Right lobe of liver (tissue), 6 donors: ENCODE measurements around the gene CFAP70. TPM values are rescaled to one million over a fixed set of nuclear protein-coding genes. Genes with fewer than 3 reads are reported as not detected.
"Not testable (repeated sequence)": the region's sequence is repeated elsewhere in the genome, so short reads cannot be mapped to it uniquely, and the experiment has no call there.

Experiments used
- ATAC-seq, 4 donors: fragments of 200-7000 bp; cut with Tn5 transposase; one replicate each; pipeline ENCODE4 v1.9.1; 2020; ENCODE audit warnings: mild to moderate bottlenecking in 4 of 4, moderate library complexity in 4 of 4
- DNase-seq, 3 donors: peaks; one replicate each; pipeline ENCODE4 v3.0.0-alpha.2; 2020
- H3K27ac ChIP-seq, 3 donors: fragments of 200-600 bp; one replicate each; pipeline ENCODE4 v1.8.0; 2022
- H3K27me3 ChIP-seq, 2 donors: fragments of 200-600 bp; one replicate each; pipeline ENCODE4 v1.8.0; 2022
- H3K36me3 ChIP-seq, 4 donors: fragments of 200-600 bp; sonication (generic) in 1 of 4; one replicate each; pipeline versions ENCODE4 v1.5.1 to v1.8.0; 2017 to 2022; ENCODE audit warnings: control low read depth in 1 of 4
- H3K4me1 ChIP-seq, 4 donors: fragments of 200-600 bp; sonication (generic) in 1 of 4; one replicate each; pipeline versions ENCODE4 v1.5.1 to v1.8.0; 2017 to 2022; ENCODE audit warnings: control low read depth in 1 of 4
- H3K4me3 ChIP-seq, 3 donors: fragments of 200-600 bp; one replicate each; pipeline ENCODE4 v1.8.0; 2022
- H3K9me3 ChIP-seq, 4 donors: fragments of 200-600 bp; sonication (generic) in 1 of 4; one replicate each; pipeline versions ENCODE4 v1.5.1 to v1.8.0; 2017 to 2022; ENCODE audit warnings: control low read depth in 1 of 4
- POLR2A ChIP-seq: fragments of 450-650 bp; IDR thresholded peaks from one replicate; pipeline ENCODE4 v1.6.1; 2017; ENCODE audit warnings: antibody characterized with exemption, mild to moderate bottlenecking
- WGBS: methylation state at CpG from one replicate; pipeline ENCODE4 v1.1.6; 2018; ENCODE audit warnings: low coverage, low lambda C conversion rate; ENCODE audit not compliant: insufficient coverage; ENCODE audit errors: missing lambda C conversion rate; 5-methylcytosine and 5-hydroxymethylcytosine counted together
- intact Hi-C, 2 donors: fragments of 100-400 bp; cut with DNase I; formaldehyde crosslinking; loops; one replicate each; pipeline versions ENCODE4 v1.11.2 to v1.14.1; 2022
- total RNA-seq, 6 experiments: library from RNA; depleted of rRNA in 2 of 6; stranded (reverse); fragments of >200 nt in 2 of 6; fragmentation: NEBNext Ultra II Directional in 3 of 6; extraction: Animal tissue kit (Norgen Biotek cat#: 25700) in 3 of 6; gene quantifications; one replicate each; pipeline versions ENCODE4 v1.1.0 to v1.2.4, GENCODE V29; 2016 to 2023
- TF ChIP-seq, protein P1 (sequence below), 4 donors: fragments of 200-600 bp in 3 of 4; fragments of 450-650 bp in 1 of 4; IDR thresholded peaks; one replicate each; pipeline versions ENCODE4 v1.5.1 to v1.8.0; 2016 to 2022; ENCODE audit warnings: antibody characterized with exemption in 4 of 4, mild to moderate bottlenecking in 2 of 4
- donor health status: DM: no; HTN: yes; CAD: no.
- donor health status: DM: no; HTN: no; CAD: no.
- donor health status: DM: no; HTN: no; CAD: no.
- donor health status: DM: no; HTN: yes; CAD: no.
- donor health status: DM: no; HTN: yes; CAD: no.

CFAP70 gene
- total RNA-seq, 6 experiments from 2014 or later = 0.98 to 2.6 (median 1.4) TPM

GRCh38 chr10:73262880-73263555 is 95.6 kb downstream of the CFAP70 start:
- intact Hi-C loops = no loop called here
- DNase-seq (no peak), ATAC-seq (no peak)
- H3K9me3 ChIP-seq = no peaks in the 10 kb centered on the region
- TF ChIP-seq, protein P1, sequence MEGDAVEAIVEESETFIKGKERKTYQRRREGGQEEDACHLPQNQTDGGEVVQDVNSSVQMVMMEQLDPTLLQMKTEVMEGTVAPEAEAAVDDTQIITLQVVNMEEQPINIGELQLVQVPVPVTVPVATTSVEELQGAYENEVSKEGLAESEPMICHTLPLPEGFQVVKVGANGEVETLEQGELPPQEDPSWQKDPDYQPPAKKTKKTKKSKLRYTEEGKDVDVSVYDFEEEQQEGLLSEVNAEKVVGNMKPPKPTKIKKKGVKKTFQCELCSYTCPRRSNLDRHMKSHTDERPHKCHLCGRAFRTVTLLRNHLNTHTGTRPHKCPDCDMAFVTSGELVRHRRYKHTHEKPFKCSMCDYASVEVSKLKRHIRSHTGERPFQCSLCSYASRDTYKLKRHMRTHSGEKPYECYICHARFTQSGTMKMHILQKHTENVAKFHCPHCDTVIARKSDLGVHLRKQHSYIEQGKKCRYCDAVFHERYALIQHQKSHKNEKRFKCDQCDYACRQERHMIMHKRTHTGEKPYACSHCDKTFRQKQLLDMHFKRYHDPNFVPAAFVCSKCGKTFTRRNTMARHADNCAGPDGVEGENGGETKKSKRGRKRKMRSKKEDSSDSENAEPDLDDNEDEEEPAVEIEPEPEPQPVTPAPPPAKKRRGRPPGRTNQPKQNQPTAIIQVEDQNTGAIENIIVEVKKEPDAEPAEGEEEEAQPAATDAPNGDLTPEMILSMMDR (IDR thresholded peaks at IDR 0.05) = no peak
- no peak for TF ChIP-seq POLR2A
- H3K4me1 ChIP-seq = no peaks in the 10 kb centered on the region
- 75% methylated on average over 5 of the region's 5 CpGs for WGBS
- H3K4me3 ChIP-seq = no peak overlapping the region
- H3K36me3 ChIP-seq = no peaks in the 10 kb centered on the region
- no peak overlapping the region for H3K27ac ChIP-seq
- H3K27me3 ChIP-seq = no peaks in the 10 kb centered on the region

- DNase-seq = no peak
- Histone ChIP-seq H3K4me3 (no peak overlapping the region), H3K36me3 (no peaks in the 10 kb centered on the region), H3K4me1 (no peaks in the 10 kb centered on the region), H3K9me3 (no peaks in the 10 kb centered on the region), H3K27me3 (no peaks in the 10 kb centered on the region), H3K27ac (no peak overlapping the region)
- 73% methylated on average over 4 of the region's 4 CpGs for WGBS
- ATAC-seq = no peak
- intact Hi-C loops = no loop called here
- no peak for TF ChIP-seq POLR2A
- TF ChIP-seq, protein P1 (IDR thresholded peaks at IDR 0.05) = no peak
Observed at GRCh38 chr10:73262105-73262730, 96.4 kb downstream of the CFAP70 start.

- Histone ChIP-seq H3K4me1 (no peaks in the 10 kb centered on the region), H3K4me3 (no peak overlapping the region), H3K9me3 (no peaks in the 10 kb centered on the region), H3K27ac (no peak overlapping the region), H3K27me3 (no peaks in the 10 kb centered on the region), H3K36me3 (no peaks in the 10 kb centered on the region)
- ATAC-seq (no peak), DNase-seq (no peak)
- intact Hi-C loops = no loop called here
- TF ChIP-seq, protein P1 (IDR thresholded peaks at IDR 0.05) = no peak
- no peak for TF ChIP-seq POLR2A
- 91% methylated on average over 9 of the region's 9 CpGs for WGBS
Observed at GRCh38 chr10:73261362-73261995, 97.2 kb downstream of the CFAP70 start.

DNA sequence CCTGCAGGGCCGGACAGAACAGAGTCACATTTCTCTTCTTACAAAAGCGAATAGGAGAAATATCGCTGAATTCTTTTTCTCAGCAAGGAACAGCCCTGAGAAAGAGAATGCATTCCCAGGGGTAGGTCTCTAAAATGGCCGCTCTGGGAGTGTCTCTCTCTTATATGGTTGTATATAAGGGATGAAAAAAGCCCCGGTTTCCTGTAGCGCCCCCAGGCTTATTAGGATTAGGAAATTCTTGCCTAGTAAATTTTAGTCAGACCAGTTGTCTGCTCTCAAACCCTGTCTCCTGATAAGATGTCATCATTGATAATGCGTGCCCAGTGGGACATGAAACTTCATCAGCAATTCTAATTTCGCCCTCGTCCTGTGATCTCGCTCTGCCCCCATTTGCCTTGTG is 100.1 kb downstream of the CFAP70 start:
- intact Hi-C loops, H3K4me3 ChIP-seq, H3K27me3 ChIP-seq, DNase-seq, H3K27ac ChIP-seq, ATAC-seq, H3K4me1 ChIP-seq, H3K36me3 ChIP-seq, H3K9me3 ChIP-seq: not testable (repeated sequence)
- 97% methylated on average over 10 of the region's 10 CpGs for WGBS

DNA sequence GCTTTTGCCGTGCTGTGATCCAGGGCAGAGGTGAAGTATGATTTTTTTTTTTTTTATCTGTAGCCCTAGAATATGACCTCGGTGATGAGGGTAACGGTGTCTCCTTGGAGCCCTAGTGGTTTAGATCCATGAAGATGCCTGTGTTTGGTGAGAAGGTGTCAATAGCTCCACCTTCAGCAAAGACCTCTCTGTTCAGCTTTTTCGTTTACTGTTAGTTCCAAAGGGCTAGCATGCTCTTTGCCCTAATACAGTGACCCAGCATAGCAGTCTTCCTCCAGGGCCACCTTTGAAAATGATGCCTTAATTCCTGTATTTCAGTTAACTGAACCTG is 105.5 kb downstream of the CFAP70 start:
- H3K9me3 ChIP-seq = no peaks in the 10 kb centered on the region
- intact Hi-C loops = no loop called here
- WGBS = 0% methylated on average over 4 of the region's 4 CpGs
- peak overlapping the region in 2 of 3 donors; percentile 61 to 83 for H3K27ac ChIP-seq
- ATAC-seq (peak in 3 of 4 donors; percentile 4 to 30 (median 6)), DNase-seq (no peak)
- peaks cover 0 to 21% (median 8%) of the 10 kb centered on the region in 4 donors for H3K4me1 ChIP-seq
- H3K27me3 ChIP-seq = no peaks in the 10 kb centered on the region
- peaks cover 0 to 4% (median 0%) of the 10 kb centered on the region in 4 donors for H3K36me3 ChIP-seq
- TF ChIP-seq, protein P1 (IDR thresholded peaks at IDR 0.05) = no peak
- TF ChIP-seq POLR2A = no peak
- H3K4me3 ChIP-seq = peak overlapping the region; percentile 87 to 94 (median 90)
